Measurements from ENCODE around the gene CAMP.
"Not testable (repeated sequence)": the region's sequence is repeated elsewhere in the genome, so short reads cannot be mapped to it uniquely, and the experiment has no call there.

The CAMP gene

GRCh38 chr3:48267782-48268181, 44.5 kb downstream of the CAMP start:
- no peak for DNase-seq

GRCh38 chr3:48268381-48268935, 45.2 kb downstream of the CAMP start:
- peak; percentile 79 for DNase-seq

- DNase-seq = peak; percentile 46
These were observed 45.8 kb downstream of the CAMP start for GRCh38 chr3:48268936-48269561.

- DNase-seq = no peak
These were observed 46.3 kb downstream of the CAMP start for GRCh38 chr3:48269592-48269991.

GRCh38 chr3:48270306-48270705, 47.0 kb downstream of the CAMP start:
- no peak for DNase-seq

GRCh38 chr3:48271223-48271622, 47.9 kb downstream of the CAMP start:
- not testable (repeated sequence) for DNase-seq

GRCh38 chr3:48271763-48272498, 48.6 kb downstream of the CAMP start:
- DNase-seq = no peak

GRCh38 chr3:48273594-48274211, 50.4 kb downstream of the CAMP start:
- DNase-seq = peak; percentile 51

- DNase-seq = no peak
These were observed 51.2 kb downstream of the CAMP start for GRCh38 chr3:48274452-48274851.

Data from activated CD8-positive, alpha-beta memory T cell treated with anti-CD3 and anti-CD28 coated beads, Interleukin-2, amount 50 U/mL, for 4 hours (primary cell).